Hepatocyte (in vitro differentiated cells): ENCODE results near the gene VILL. TPM values are rescaled to one million over a fixed set of nuclear protein-coding genes. Genes with fewer than 3 reads are reported as not detected.
A peak's percentile ranks its signal among the peaks of the same experiment; 100 is the strongest.

Experiments
- DNase-seq: peaks from one replicate; pipeline ENCODE4 v3.0.0-alpha.2; 2016; ENCODE audit warnings: low spot score
- H2AFZ ChIP-seq: fragments of 200-600 bp; sonication (generic); 2 replicates; pipeline ENCODE4 v1.6.0; 2016; ENCODE audit warnings: antibody characterized with exemption, mild to moderate bottlenecking
- H3K27ac ChIP-seq: fragments of 200-600 bp; sonication (generic); 2 replicates; pipeline ENCODE4 v1.5.1; 2016; ENCODE audit warnings: mild to moderate bottlenecking
- H3K27me3 ChIP-seq: fragments of 200-600 bp; sonication (generic); 2 replicates; pipeline ENCODE4 v1.6.1; 2016
- H3K36me3 ChIP-seq: fragments of 200-600 bp; sonication (generic); replicated peaks from 2 replicates; pipeline ENCODE4 v1.5.1; 2016; ENCODE audit warnings: low read depth; ENCODE audit not compliant: insufficient read depth
- H3K4me1 ChIP-seq: fragments of 200-600 bp; sonication (generic); 2 replicates; pipeline ENCODE4 v1.5.1; 2016; ENCODE audit warnings: mild to moderate bottlenecking, moderate library complexity; ENCODE audit not compliant: insufficient read depth
- H3K4me2 ChIP-seq: fragments of 200-600 bp; sonication (generic); 2 replicates; pipeline ENCODE4 v1.6.0; 2016
- H3K4me3 ChIP-seq: fragments of 200-600 bp; sonication (generic); 2 replicates; pipeline ENCODE4 v1.5.1; 2016; ENCODE audit warnings: mild to moderate bottlenecking
- H3K79me2 ChIP-seq: fragments of 200-600 bp; sonication (generic); 2 replicates; pipeline ENCODE4 v1.6.0; 2017; ENCODE audit warnings: mild to moderate bottlenecking
- H3K9me2 ChIP-seq: fragments of 200-600 bp; sonication (generic); replicated peaks from 2 replicates; pipeline ENCODE4 v1.6.0; 2017; ENCODE audit warnings: mild to moderate bottlenecking; ENCODE audit not compliant: insufficient read depth
- H3K9me3 ChIP-seq: fragments of 200-600 bp; sonication (generic); 2 replicates; pipeline ENCODE4 v1.5.1; 2016; ENCODE audit warnings: low read depth, mild to moderate bottlenecking
- H4K20me1 ChIP-seq: fragments of 200-600 bp; sonication (generic); 2 replicates; pipeline ENCODE4 v1.6.0; 2016; ENCODE audit warnings: mild to moderate bottlenecking; ENCODE audit not compliant: insufficient read depth, poor library complexity, severe bottlenecking
- EZH2 ChIP-seq: fragments of 200-600 bp; sonication (generic); IDR thresholded peaks from 2 replicates; pipeline ENCODE4 v1.6.1; 2016; ENCODE audit warnings: antibody characterized with exemption, mild to moderate bottlenecking, borderline replicate concordance
- EZH2phosphoT487 ChIP-seq: fragments of 200-600 bp; sonication (generic); IDR thresholded peaks from one replicate; pipeline ENCODE4 v1.6.1; 2018; ENCODE audit warnings: antibody characterized with exemption, mild to moderate bottlenecking, low read depth, moderate library complexity; ENCODE audit not compliant: unreplicated experiment, severe bottlenecking
- WGBS: methylation state at CpG from one replicate; pipeline ENCODE4 v1.1.6; 2016; ENCODE audit warnings: low lambda C conversion rate; ENCODE audit errors: missing lambda C conversion rate; 5-methylcytosine and 5-hydroxymethylcytosine counted together
- polyA plus RNA-seq: library from polyadenylated mRNA; unstranded; fragments of >200 nt; fragmentation: Nextera tagmentation; extraction: Ambion mirVana; gene quantifications from 2 replicates; pipeline ENCODE4 v1.2.1, GENCODE V29; 2016
- total RNA-seq: library from RNA; depleted of rRNA; stranded (reverse); fragments of >200 nt; gene quantifications from 2 replicates; pipeline ENCODE4 v1.2.3, GENCODE V29; 2014
- TF ChIP-seq, protein P1 (sequence below): fragments of 200-600 bp; sonication (generic); IDR thresholded peaks from 2 replicates; pipeline ENCODE4 v1.5.1; 2016; ENCODE audit warnings: antibody characterized with exemption, mild to moderate bottlenecking; ENCODE audit not compliant: poor library complexity

VILL gene
- total and polyA plus RNA-seq, 2 experiments from 2014 or later, result 39.3 to 47.4 TPM

DNA sequence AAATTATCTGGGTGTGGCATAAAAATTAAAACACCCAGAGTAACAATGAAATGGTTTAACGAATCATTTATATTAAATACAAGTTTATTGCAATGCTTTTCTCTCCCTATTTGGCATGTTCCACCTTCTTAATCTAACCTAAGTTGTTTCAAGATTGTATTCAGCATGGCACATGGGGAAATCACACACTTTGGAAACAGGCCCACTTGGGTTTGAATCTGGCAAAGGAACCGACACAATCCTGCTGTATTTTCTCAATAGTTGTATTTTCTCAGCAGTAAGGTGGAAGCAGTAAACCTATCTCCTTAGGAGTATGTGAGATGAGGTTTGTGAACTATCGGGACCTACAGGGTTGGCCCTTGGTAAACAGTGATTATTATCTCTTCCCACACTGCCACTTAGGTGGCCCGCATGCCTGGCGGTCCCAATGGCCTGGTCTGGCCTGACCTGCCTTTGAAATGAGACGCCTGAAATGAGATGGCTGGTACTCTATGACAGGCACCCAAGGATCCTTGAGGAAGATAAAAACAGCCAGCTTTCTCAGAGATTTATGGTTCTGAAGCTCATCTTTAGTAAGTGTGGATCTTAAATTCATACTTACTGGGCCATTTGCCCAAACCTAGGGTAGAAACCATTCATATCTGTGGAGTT, 45.3 kb upstream of the VILL start:
- 51% methylated on average over 6 of the region's 6 CpGs for WGBS

DNA sequence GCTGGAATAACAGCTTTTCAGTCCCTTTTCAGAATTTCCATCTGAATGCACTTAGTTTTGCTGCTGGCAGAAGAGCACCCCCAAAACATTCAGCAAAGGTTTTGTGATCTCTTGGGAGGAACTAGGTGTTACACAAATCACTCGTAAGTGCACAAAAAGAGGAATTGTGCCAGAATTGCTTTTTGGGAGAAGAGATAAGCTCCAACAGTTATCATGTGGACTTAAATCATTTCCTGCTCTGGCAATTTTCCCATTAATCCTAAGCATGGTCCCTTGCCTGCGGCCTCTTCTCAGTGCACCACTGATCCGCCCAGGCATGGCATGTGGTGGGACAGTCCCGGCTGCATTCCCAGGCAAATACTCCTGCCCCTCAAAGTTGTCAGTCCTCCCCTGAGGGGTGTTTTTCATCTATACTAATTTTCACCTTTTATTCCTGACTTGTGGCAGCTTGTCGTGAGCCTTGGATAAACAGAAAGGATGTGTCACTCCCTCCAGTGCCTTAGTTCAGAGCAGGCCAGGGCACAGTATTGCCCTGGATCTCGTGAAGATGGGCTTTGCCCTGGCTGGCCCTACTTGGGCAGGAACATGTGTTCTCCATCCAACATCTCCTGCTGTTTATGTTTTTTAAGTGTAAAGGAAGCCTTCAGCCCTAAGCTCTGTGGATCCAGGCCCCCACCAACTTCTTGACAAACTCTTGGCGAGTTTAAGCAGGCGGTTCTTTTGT, 44.6 kb upstream of the VILL start:
- Histone ChIP-seq H3K4me2 (peak overlapping the region; percentile 53), H3K9me2 (no peaks in the 10 kb centered on the region), H3K36me3 (no peaks in the 10 kb centered on the region), H3K27me3 (no peaks in the 10 kb centered on the region), H4K20me1 (no peaks in the 10 kb centered on the region), H3K27ac (peak overlapping the region; percentile 74), H3K4me1 (peaks cover 59% of the 10 kb centered on the region), H2AFZ (no peak overlapping the region), H3K9me3 (no peaks in the 10 kb centered on the region), H3K79me2 (peaks cover 38% of the 10 kb centered on the region), H3K4me3 (no peak overlapping the region)
- WGBS, result 31% methylated on average over 8 of the region's 8 CpGs
- no peak for TF ChIP-seq EZH2
- TF ChIP-seq, protein P1, sequence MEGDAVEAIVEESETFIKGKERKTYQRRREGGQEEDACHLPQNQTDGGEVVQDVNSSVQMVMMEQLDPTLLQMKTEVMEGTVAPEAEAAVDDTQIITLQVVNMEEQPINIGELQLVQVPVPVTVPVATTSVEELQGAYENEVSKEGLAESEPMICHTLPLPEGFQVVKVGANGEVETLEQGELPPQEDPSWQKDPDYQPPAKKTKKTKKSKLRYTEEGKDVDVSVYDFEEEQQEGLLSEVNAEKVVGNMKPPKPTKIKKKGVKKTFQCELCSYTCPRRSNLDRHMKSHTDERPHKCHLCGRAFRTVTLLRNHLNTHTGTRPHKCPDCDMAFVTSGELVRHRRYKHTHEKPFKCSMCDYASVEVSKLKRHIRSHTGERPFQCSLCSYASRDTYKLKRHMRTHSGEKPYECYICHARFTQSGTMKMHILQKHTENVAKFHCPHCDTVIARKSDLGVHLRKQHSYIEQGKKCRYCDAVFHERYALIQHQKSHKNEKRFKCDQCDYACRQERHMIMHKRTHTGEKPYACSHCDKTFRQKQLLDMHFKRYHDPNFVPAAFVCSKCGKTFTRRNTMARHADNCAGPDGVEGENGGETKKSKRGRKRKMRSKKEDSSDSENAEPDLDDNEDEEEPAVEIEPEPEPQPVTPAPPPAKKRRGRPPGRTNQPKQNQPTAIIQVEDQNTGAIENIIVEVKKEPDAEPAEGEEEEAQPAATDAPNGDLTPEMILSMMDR, result no peak
- TF ChIP-seq EZH2phosphoT487, result no peak
- peak; percentile 58 for DNase-seq

More for the DNA sequence above, 45.3 kb upstream of the VILL start:
- no peaks in the 10 kb centered on the region for H3K9me2 ChIP-seq
- H3K79me2 ChIP-seq, result peaks cover 42% of the 10 kb centered on the region
- peak overlapping the region; percentile 53 for H3K4me2 ChIP-seq
- no peak overlapping the region for H3K4me3 ChIP-seq
- no peaks in the 10 kb centered on the region for H4K20me1 ChIP-seq
- H3K27ac ChIP-seq, result peak overlapping the region; percentile 74
- peaks cover 61% of the 10 kb centered on the region for H3K4me1 ChIP-seq
- no peak for DNase-seq
- no peaks in the 10 kb centered on the region for H3K27me3 ChIP-seq
- no peaks in the 10 kb centered on the region for H3K9me3 ChIP-seq
- TF ChIP-seq, protein P1, result no peak
- TF ChIP-seq EZH2, result no peak
- no peak for TF ChIP-seq EZH2phosphoT487
- no peak overlapping the region for H2AFZ ChIP-seq
- H3K36me3 ChIP-seq, result no peaks in the 10 kb centered on the region

DNA sequence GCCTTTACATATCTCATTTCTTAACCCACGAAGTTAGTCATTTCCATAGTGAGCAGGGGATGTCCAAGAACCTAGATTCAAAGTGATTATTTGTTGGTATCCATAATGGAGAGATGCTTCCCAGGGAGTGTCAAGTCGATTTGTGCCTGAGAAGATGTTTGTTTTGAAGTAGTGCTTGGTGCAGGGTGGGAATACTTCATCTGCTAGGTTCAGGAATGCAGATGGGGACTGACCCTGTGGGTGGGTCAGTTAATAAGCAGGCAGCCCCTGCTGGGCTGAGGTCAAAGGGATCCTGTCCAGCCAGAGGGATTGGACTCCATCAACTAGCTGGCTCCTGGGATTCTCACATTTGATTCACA, 44.1 kb upstream of the VILL start:
- H3K79me2 ChIP-seq, result peaks cover 36% of the 10 kb centered on the region
- H3K27ac ChIP-seq, result peak overlapping the region; percentile 74
- no peaks in the 10 kb centered on the region for H4K20me1 ChIP-seq
- H3K4me1 ChIP-seq, result peaks cover 56% of the 10 kb centered on the region
- 61% methylated on average over 2 of the region's 2 CpGs for WGBS
- no peaks in the 10 kb centered on the region for H3K36me3 ChIP-seq
- DNase-seq, result no peak
- no peaks in the 10 kb centered on the region for H3K27me3 ChIP-seq
- no peaks in the 10 kb centered on the region for H3K9me3 ChIP-seq
- no peak overlapping the region for H3K4me3 ChIP-seq
- H3K9me2 ChIP-seq, result no peaks in the 10 kb centered on the region
- peak overlapping the region; percentile 53 for H3K4me2 ChIP-seq
- no peak for TF ChIP-seq EZH2
- TF ChIP-seq EZH2phosphoT487, result no peak
- TF ChIP-seq, protein P1, result no peak
- H2AFZ ChIP-seq, result no peak overlapping the region
